Parathyroid adenoma (tissue), 2 donors: Measurements from ENCODE around the gene ANGPT4.

ENCODE experiments used
- H2AFZ ChIP-seq: fragments of 300-600 bp; sonication (generic); one replicate; pipeline ENCODE4 v1.7.0; 2017; ENCODE audit warnings: antibody characterized with exemption, mild to moderate bottlenecking
- H3K27ac ChIP-seq: fragments of 300-600 bp; sonication (generic); one replicate; pipeline ENCODE4 v1.7.0; 2017
- H3K27me3 ChIP-seq: fragments of 300-600 bp; sonication (generic); one replicate; pipeline ENCODE4 v1.7.0; 2017; ENCODE audit warnings: low read length; ENCODE audit not compliant: control insufficient read depth, insufficient read depth
- H3K36me3 ChIP-seq: fragments of 300-600 bp; sonication (generic); one replicate; pipeline ENCODE4 v1.7.0; 2017; ENCODE audit warnings: low read length; ENCODE audit not compliant: control insufficient read depth, insufficient read depth
- H3K4me1 ChIP-seq: fragments of 300-600 bp; sonication (generic); one replicate; pipeline ENCODE4 v1.7.0; 2017; ENCODE audit warnings: control low read depth
- H3K4me2 ChIP-seq: fragments of 300-600 bp; sonication (generic); one replicate; pipeline ENCODE4 v1.7.0; 2017; ENCODE audit warnings: low read length
- H3K4me3 ChIP-seq: fragments of 300-600 bp; sonication (generic); one replicate; pipeline ENCODE4 v1.7.0; 2017; ENCODE audit warnings: low read depth, low read length
- H3K79me2 ChIP-seq: fragments of 300-600 bp; sonication (generic); one replicate; pipeline ENCODE4 v1.7.0; 2017; ENCODE audit warnings: control low read depth
- H3K9ac ChIP-seq: fragments of 300-600 bp; sonication (generic); one replicate; pipeline ENCODE4 v1.7.0; 2017; ENCODE audit warnings: mild to moderate bottlenecking
- H3K9me3 ChIP-seq: fragments of 300-600 bp; sonication (generic); one replicate; pipeline ENCODE4 v1.7.0; 2017; ENCODE audit warnings: low read length; ENCODE audit not compliant: control insufficient read depth
- CTCF ChIP-seq: fragments of 300-600 bp; sonication (generic); IDR thresholded peaks from one replicate; pipeline ENCODE4 v1.7.0; 2017; ENCODE audit warnings: antibody characterized with exemption, mild to moderate bottlenecking
- donor health status: primary hyperparathyroidism.

ANGPT4 gene

GRCh38 chr20:924639-925038, 8.5 kb upstream of the ANGPT4 start:
- no peaks in the 10 kb centered on the region for H3K79me2 ChIP-seq
- no peak overlapping the region for H2AFZ ChIP-seq
- TF ChIP-seq CTCF = no peak
- H3K36me3 ChIP-seq = no peaks in the 10 kb centered on the region
- H3K4me2 ChIP-seq = no peak overlapping the region
- no peaks in the 10 kb centered on the region for H3K27me3 ChIP-seq
- no peak overlapping the region for H3K4me3 ChIP-seq
- H3K4me1 ChIP-seq = no peaks in the 10 kb centered on the region
- H3K9ac ChIP-seq = no peak overlapping the region
- H3K27ac ChIP-seq = no peak overlapping the region
- H3K9me3 ChIP-seq = no peaks in the 10 kb centered on the region

- Histone ChIP-seq H3K4me2 (no peak overlapping the region), H3K9ac (no peak overlapping the region), H2AFZ (no peak overlapping the region), H3K27ac (no peak overlapping the region), H3K27me3 (no peaks in the 10 kb centered on the region), H3K79me2 (no peaks in the 10 kb centered on the region), H3K9me3 (no peaks in the 10 kb centered on the region), H3K36me3 (no peaks in the 10 kb centered on the region), H3K4me1 (no peaks in the 10 kb centered on the region), H3K4me3 (no peak overlapping the region)
- no peak for TF ChIP-seq CTCF
Measured at GRCh38 chr20:922781-923180, 6.6 kb upstream of the ANGPT4 start.

- no peaks in the 10 kb centered on the region for H3K27me3 ChIP-seq
- H3K9ac ChIP-seq = no peak overlapping the region
- H3K4me3 ChIP-seq = no peak overlapping the region
- H3K36me3 ChIP-seq = no peaks in the 10 kb centered on the region
- H3K4me2 ChIP-seq = no peak overlapping the region
- no peaks in the 10 kb centered on the region for H3K4me1 ChIP-seq
- no peak for TF ChIP-seq CTCF
- H3K27ac ChIP-seq = no peak overlapping the region
- no peak overlapping the region for H2AFZ ChIP-seq
- H3K9me3 ChIP-seq = no peaks in the 10 kb centered on the region
- no peaks in the 10 kb centered on the region for H3K79me2 ChIP-seq
Measured at GRCh38 chr20:921068-921467, 4.9 kb upstream of the ANGPT4 start.

- no peak overlapping the region for H2AFZ ChIP-seq
- H3K4me2 ChIP-seq = no peak overlapping the region
- no peaks in the 10 kb centered on the region for H3K27me3 ChIP-seq
- no peaks in the 10 kb centered on the region for H3K9me3 ChIP-seq
- no peak overlapping the region for H3K9ac ChIP-seq
- no peaks in the 10 kb centered on the region for H3K4me1 ChIP-seq
- H3K36me3 ChIP-seq = no peaks in the 10 kb centered on the region
- H3K79me2 ChIP-seq = no peaks in the 10 kb centered on the region
- no peak overlapping the region for H3K27ac ChIP-seq
- no peak for TF ChIP-seq CTCF
- H3K4me3 ChIP-seq = no peak overlapping the region
Measured at GRCh38 chr20:920311-920710, 4.2 kb upstream of the ANGPT4 start.

GRCh38 chr20:919491-919916, 3.4 kb upstream of the ANGPT4 start:
- TF ChIP-seq CTCF = no peak
- Histone ChIP-seq H3K79me2 (no peaks in the 10 kb centered on the region), H3K9me3 (no peaks in the 10 kb centered on the region), H3K27me3 (no peaks in the 10 kb centered on the region), H3K9ac (no peak overlapping the region), H2AFZ (no peak overlapping the region), H3K4me2 (no peak overlapping the region), H3K4me3 (no peak overlapping the region), H3K36me3 (no peaks in the 10 kb centered on the region), H3K4me1 (no peaks in the 10 kb centered on the region), H3K27ac (no peak overlapping the region)
